Femur (tissue), 1 donor: ENCODE results near the gene UNC119.
"Not testable (repeated sequence)": the region's sequence is repeated elsewhere in the genome, so short reads cannot be mapped to it uniquely, and the experiment has no call there.

ENCODE experiments used
- DNase-seq: peaks from one replicate; pipeline ENCODE4 v3.0.0-alpha.2; 2017

UNC119 gene

GRCh38 chr17:28540231-28540630, 12.2 kb downstream of the UNC119 start:
- DNase-seq, result no peak

- no peak for DNase-seq
Measured at GRCh38 chr17:28538296-28538895, 14.0 kb downstream of the UNC119 start.

DNA sequence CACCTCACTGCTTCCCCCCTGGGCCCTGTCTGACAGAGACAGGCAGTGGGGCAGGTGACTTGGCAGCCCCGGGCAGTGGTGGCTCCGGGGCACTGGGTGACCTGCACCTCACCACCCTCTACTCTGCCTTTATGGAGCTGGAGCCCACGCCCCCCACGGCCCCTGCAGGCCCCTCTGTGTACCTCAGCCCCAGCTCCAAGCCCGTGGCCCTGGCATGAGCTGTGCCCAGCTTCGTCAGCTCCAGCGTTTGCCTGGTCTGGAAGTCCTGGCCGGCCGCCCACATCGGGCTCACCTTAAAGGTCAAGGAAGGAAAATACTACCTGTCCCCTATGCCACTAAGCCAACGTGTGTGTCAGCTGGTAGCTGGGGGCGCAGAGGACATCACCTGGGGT, 15.2 kb downstream of the UNC119 start:
- DNase-seq, result no peak

DNA sequence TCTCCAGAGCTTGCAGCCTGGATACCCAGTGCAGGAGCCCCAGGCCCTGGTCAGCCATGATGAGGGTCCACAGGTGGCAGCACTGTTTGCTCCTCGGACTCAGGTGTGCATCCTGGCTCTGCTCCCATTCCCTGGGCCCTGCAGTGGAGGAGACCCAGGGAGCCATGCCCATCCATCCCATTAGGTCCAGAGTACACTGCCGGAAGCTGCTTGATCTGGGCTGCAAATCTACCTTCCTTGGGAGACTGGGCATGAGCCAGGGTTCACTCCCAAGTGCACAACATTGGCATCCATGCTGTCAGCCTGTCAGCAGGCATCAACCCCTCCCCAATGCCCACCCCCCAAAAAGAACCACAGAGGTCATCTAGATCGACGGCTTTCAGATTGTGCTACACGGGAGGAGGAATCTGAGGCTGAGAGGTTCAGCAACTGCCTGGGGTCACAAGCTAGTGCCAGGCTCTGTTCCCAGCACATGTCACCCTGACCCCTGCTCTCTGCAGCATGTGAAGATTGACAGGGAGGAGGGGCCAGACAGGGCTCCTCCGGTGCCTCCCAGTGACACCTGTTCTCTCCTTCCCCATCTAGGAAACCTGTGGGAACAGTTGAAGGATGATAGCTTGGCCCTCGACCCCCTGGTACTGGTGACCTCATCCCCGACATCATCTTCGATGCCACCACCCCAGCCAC, 15.7 kb downstream of the UNC119 start:
- no peak for DNase-seq

DNA sequence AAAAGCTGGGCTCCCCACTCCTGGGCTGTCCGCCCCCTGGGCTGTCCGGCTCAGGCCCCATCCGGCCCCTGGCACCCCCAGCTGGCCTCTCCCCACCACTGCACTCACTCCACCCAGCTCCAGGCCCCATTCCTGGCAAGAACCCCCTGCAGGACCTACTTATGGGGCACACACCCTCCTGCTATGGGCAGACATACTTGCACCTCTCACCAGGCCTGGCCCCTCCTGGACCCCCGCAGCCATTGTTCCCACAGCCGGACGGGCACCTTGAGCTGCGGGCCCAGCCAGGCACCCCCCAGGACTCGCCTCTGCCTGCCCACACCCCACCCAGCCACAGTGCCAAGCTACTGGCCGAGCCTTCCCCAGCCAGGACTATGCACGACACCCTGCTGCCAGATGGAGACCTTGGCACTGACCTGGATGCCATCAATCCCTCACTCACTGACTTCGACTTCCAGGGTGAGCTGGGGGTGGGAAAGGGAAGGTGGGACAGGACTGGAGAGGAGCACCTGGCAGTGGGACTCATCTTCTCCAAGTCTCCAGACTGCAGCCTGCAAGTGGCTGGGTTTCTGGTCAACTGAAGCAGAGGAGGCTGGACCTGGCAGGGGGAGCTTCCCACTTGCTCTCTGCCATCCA, 17.6 kb downstream of the UNC119 start:
- DNase-seq, result no peak

- no peak for DNase-seq
Measured at GRCh38 chr17:28533091-28533807, 19.2 kb downstream of the UNC119 start.

DNA sequence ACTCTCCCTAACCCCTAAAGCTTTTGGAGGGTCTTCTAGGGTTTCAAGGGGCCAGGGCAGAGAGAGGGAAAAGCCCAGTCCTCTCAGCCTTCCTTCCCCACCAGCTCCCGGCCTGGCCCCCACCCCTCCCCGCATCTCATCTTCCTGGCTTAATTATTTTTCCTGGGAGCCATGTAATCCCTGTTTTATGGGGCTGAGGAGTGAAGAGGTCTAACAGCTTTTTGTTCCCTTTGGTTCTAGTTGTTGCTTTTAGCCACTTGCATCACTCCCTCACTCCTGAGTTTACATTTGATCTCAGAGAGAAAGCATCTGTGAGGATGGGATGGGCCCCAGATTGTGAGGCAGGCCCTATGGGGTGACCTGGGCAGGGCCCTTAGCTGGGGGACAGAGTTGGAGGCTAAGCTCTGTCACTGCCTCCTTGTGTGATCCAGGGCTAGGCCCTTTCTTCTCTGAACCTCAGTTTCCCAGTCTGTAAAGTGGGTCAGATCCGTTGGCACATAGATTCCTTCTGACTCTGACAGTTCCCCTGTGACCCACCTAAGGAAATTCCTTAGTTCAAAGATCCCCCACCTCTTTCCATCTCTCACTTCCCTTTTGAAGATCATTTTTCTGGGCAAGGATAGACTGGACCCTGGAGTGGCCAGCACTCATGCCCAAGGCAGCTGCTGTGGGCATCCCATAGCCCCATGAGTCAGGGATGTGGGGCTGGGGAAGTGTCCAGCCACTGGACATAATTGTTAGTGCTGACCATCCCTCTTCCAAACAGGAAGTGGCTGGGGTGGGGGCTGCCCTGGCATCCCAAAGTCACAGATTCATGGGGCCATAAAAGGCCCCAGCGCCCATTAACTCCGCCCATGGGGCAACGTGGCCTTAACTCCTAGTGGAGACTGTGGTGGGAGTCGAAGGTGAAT, 20.1 kb downstream of the UNC119 start:
- no peak for DNase-seq

- no peak for DNase-seq
Measured at GRCh38 chr17:28530926-28531325, 21.5 kb downstream of the UNC119 start.

DNA sequence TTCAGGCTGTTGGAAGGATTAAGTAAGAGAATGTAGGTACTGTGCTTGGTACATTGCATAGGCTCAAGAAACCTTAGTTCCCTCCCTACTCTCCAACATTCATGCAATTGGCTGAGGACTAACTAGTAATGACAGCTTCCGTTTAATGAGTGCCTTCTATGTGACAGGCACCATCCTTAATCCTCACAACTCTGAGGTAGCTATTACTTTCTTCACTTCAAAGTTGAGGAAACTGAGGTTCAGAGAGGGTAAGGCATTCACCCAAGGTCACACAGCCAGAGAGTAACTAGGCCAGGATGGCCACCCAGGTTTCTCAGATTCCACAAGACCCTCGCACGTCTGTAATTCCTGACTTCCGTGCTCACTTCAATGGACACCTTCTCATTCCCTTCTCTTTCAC, 22.2 kb downstream of the UNC119 start:
- no peak for DNase-seq

DNA sequence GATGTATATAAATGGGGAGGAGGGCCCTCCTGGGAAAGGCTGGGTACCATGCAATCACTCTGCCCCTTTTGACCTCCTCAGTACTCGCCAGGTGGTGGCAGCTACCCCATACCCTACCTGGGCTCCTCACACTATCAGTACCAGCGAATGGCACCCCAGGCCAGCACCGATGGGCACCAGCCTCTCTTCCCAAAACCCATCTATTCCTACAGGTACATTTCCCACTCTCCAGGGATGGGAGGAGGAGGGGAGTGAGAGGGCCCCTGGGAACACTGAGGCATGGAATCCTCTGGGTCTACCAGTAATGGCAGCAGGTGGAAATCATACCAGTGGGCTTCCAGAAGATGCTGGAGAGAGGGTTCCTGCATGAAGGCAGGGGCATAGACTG, 23.4 kb downstream of the UNC119 start:
- DNase-seq, result no peak

- DNase-seq, result no peak
Measured at GRCh38 chr17:28528327-28529012, 24.0 kb downstream of the UNC119 start.

- no peak for DNase-seq
Measured at GRCh38 chr17:28527859-28528258, 24.6 kb downstream of the UNC119 start.

- no peak for DNase-seq
Measured at GRCh38 chr17:28527181-28527681, 25.2 kb downstream of the UNC119 start.

DNA sequence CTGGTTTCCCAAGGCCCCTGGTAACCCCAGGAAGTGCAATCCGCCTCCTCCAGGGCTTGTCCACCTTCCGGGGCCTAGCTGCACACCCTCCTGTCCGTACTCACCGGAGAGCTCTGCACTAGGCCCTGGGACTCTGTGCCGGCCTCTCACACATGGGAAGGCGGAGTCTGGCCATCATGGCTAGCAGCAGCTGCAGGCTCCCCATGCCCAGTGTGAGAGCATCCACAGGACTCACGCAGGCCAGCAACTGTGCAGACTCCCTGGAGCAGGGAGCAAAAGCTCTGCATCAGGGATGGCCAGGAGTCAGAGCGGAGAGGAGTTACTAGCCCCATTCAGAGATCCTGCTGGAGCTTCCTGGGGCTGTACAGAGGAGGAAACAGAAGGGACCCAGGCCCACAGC, 26.0 kb downstream of the UNC119 start:
- DNase-seq, result no peak

- DNase-seq, result peak; percentile 29
Measured at GRCh38 chr17:28524476-28525424, 27.7 kb downstream of the UNC119 start.

DNA sequence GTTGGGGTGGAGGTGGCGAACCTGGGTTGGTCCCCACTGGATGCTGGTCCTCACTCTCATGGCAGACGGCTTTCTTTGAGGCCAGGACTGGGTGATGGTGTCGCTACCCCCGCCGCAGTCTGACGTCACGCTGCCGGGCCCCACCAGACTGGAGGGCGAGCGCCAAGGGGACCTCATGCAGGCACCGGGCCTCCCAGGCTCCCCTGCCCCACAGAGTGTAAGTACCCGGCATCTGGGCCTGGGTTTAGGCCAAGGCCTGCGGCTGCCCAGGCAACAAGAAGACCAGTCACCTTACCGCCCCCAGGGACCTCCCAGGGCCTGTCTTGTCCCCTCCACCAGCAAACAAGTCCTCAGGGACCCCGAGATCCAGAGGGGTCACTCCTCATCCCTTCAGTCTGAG, 28.5 kb downstream of the UNC119 start:
- no peak for DNase-seq

DNA sequence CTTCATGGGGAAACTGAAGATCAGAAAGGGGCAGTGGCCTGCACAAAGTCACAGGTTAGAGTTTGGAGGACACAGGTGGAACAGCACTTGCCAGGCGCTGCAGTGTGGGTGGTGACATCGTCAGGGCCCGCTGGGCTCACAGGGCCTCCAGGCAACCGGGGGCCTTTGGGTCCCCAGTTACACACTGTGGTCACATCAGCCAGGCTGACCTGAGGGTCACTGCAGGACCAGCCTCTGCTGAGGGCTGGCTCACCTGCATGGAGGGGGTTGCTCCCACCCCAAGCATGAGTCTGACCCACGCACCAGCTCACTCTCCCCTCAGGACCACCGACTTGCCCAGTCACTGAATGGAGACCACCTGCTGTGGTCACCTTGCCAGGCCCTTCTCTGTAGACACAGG, 29.2 kb downstream of the UNC119 start:
- DNase-seq, result no peak

DNA sequence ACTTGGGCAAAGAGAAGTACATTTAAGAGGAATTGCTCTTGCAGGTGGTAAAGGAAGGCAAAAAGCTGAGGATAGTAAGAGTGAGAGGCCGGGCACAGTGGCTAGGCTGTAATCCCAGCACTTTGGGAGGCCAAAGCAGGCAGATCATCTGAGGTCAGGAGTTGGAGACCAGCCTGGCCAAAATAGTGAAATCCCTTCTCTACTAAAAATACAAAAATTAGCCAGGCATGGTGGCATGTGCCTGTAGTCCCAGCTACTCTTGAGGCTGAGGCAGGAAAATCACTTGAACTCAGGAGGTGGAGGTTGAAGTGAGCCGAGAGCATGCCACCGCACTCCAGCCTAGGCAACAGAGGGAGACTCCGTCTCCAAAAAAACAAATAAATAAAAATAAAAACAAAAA, 30.1 kb downstream of the UNC119 start:
- DNase-seq, result not testable (repeated sequence)

GRCh38 chr17:28521311-28522085, 30.9 kb downstream of the UNC119 start:
- no peak for DNase-seq

GRCh38 chr17:28520687-28521086, 31.7 kb downstream of the UNC119 start:
- no peak for DNase-seq
